ENCODE results near the gene TMEM134. TPM values are rescaled to one million over a fixed set of nuclear protein-coding genes. Genes with fewer than 3 reads are reported as not detected.
A peak's percentile ranks its signal among the peaks of the same experiment; 100 is the strongest.

TMEM134 gene
- total and polyA plus RNA-seq, 9 of the 15 experiments (the other 6 are each of a cell fraction or from before 2014, with no cell fraction given): 0.63 to 48.4 (median 10.7) TPM

- TF ChIP-seq E2F8 (IDR thresholded peaks at IDR 0.05; ENCODE audit: low read depth, partially characterized antibody) (peak; percentile 46), NELFE (IDR thresholded peaks at IDR 0.05; ENCODE audit: insufficient read depth, insufficient read length) (no peak), ZBTB12 (CRISPR knock-in tag; IDR thresholded peaks at IDR 0.05) (no peak), MYNN (IDR thresholded peaks at IDR 0.05) (peak; percentile 47; the same call in 1 of the 2 replicates), MYNN (CRISPR knock-in tag; IDR thresholded peaks at IDR 0.05) (no peak), MTA3 (IDR thresholded peaks at IDR 0.05; ENCODE audit: borderline replicate concordance) (0 out of 2 replicates have a peak, but pooled peaks have one; percentile 21), ZBTB7A (IDR thresholded peaks at IDR 0.05; ENCODE audit: borderline replicate concordance, control insufficient read depth, low read depth, low read length) (peak; percentile 73; the same call in 1 of the 2 replicates), NR1H2 (CRISPR knock-in tag; IDR thresholded peaks at IDR 0.05) (no peak), THAP12 (CRISPR knock-in tag; IDR thresholded peaks at IDR 0.05) (no peak), ETV1 (tag; conservative IDR thresholded peaks at IDR 0.05; ENCODE audit: low read depth) (peak; percentile 65), RNF2 (IDR thresholded peaks at IDR 0.05) (peak; percentile 71; the same call in 1 of the 2 replicates), ATF6 (CRISPR knock-in tag; IDR thresholded peaks at IDR 0.05) (0 out of 2 replicates have a peak, but pooled peaks have one; percentile 35), EP300 (IDR thresholded peaks at IDR 0.05; ENCODE audit: low read length) (peak; percentile 39), CBX1 (IDR thresholded peaks at IDR 0.05; ENCODE audit: low read depth) (0 out of 2 replicates have a peak, but pooled peaks have one; percentile 36), TFAP4 (CRISPR knock-in tag; IDR thresholded peaks at IDR 0.05; ENCODE audit: borderline replicate concordance) (peak; percentile 92), ZNF398 (CRISPR knock-in tag; IDR thresholded peaks at IDR 0.05) (no peak)
Observed at GRCh38 chr11:67436459-67437081, 32.5 kb downstream of the TMEM134 start (continued).

Data from K562 (cell line).